ENCODE measurements around the gene OPTC.

Gene OPTC

DNA sequence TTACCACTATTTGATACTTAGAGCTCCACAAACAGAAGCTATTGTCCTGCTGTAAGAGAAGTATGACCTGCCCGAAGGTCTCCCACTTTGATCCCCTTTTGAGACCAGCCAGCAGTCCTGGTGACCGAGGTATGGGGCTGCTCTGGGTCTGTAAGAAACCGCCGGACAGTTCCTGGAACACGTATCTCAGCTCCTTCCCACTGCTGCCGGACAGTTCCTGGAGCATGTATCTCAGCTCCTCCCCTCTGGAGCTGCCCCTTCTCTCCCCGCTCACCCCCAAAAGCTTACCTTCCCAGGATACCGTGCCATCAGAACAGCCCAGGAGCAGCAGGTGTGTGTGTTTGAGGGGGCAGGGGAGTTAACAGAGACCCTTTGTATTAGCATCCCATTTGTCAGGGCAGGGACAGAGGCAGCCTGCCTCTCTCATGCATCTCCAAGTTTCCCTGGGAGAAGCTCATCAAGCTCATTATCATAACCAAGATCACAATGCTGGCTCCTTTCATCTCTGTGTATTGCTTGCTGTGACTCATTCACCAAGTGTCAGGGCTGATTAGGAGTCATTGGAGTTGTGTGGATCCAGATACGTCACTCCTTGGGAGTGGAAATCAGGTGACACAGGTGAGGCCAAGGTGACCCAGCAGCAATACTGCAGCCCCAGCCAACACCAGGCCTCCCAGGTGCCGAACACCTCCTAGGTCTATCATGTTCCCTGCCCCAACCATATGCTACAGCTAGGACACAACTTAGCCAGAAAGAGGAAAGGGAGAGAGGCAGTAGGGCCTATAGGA is 25.3 kb downstream of the OPTC start:
- DNase-seq: no peak

DNA sequence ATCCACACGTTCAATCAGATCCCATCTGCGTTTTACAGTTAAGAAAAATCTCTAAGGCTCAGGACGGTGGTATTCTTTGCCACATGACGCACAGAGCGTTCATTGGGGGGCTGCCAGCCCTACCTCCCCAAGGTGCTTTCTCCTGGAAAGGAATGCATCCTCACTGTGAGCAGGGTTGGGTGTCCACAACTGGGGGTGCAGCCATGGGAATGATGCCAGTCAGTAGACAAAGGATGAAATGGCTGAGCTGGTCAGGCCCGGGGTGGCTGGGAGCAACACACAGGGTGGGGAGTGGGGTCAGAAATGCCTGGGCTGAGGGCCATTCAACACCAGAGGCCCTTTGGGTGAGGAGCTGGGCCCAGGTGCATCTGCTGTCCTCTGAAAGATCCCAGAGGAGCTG is 25.9 kb downstream of the OPTC start:
- DNase-seq: no peak

DNA sequence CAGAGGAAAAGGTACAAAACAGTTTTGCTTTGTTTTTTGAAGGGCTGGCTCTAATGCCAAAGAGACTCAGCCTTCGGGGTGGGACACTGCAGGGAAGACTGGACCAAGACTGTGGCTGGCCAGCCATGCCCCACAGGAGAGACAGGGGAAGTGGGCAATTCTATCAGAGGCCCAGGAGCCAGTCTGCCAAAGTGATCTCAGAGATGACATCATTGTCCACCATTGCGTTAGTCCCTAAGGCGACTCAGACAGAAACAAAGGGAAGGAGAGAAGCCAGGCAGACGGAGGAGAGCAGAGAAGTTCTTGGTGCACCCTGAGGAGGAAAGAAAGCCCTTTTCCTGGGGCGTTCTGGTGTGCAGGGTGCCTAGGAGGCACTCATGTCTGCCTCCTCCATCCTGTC is 26.4 kb downstream of the OPTC start:
- DNase-seq: no peak

DNA sequence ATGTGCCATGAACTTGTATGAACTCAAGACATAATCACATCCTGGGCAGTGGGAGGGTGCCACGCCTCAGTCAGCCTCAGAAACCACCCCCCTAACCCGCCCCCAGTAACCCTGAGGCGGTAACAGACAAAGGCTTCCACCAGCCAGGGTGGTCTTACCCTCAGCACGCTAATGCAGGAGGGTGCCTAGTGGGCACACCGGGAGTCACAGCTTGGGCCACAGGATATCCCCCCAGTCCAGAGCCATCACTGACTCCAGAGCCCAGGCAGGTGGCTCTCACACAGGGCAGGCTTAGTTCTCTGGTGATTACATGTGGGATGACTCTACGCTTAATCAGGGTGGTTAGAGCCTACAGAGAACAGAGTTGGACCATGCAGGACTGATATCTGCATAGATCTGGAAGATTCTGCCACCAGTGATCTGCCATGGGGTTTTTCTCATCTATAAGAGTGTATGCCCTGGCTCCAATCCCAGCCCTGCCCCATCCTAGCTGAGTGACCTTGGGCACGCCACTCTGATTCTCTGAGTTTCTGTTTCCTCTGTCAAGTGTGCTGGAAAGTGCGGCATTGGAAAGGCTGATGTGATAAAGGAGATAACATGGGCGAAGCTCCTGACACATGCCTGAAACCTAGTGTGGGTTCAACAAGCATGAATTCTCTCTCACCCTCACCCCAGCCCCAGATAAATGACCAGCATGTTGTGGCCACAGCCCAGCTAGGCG is 27.3 kb downstream of the OPTC start:
- peak; percentile 11 for DNase-seq

- no peak for DNase-seq
Observed at GRCh38 chr1:203521812-203522211, 27.9 kb downstream of the OPTC start.

GRCh38 chr1:203522237-203522636 is 28.3 kb downstream of the OPTC start:
- DNase-seq: peak; percentile 80

DNA sequence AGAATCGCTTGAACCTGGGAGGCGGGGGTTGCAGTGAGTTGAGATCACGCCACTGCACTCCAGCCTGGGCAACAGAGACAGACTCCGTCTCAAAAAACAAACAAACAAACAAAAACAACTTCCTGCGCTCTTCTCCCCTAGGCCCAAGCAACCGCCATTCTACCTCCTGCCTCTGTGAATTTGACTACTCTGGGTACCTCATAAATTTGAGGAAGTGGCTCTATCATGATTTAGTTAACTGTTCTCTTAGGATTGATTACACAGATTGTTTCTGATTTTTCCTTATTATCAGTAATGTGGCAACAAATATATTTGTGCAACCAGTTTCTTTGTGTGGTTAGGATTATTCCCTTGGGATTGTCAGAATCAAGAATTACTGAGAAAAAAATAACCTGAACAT is 29.7 kb downstream of the OPTC start:
- DNase-seq: no peak

- no peak for DNase-seq
Observed at GRCh38 chr1:203524152-203524551, 30.2 kb downstream of the OPTC start.

DNA sequence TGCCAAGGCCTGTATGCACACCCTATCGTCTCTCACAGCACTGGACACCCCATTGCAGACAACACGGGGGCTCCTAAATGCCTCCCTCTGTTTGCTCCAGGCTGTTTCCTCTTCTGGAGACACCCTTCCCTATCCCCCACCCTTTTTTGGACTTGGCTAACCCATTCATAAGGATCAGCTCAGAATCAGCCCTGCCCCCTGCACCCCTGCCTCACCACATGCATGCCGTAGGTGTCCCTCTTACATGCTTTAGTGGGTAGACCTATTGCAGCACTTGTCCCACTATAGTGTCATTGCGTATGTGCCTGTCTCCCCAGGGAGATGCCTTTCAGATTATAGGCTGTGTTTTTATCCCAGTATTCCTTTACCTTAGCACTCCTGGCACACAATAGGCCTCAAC is 30.9 kb downstream of the OPTC start:
- DNase-seq: no peak

DNA sequence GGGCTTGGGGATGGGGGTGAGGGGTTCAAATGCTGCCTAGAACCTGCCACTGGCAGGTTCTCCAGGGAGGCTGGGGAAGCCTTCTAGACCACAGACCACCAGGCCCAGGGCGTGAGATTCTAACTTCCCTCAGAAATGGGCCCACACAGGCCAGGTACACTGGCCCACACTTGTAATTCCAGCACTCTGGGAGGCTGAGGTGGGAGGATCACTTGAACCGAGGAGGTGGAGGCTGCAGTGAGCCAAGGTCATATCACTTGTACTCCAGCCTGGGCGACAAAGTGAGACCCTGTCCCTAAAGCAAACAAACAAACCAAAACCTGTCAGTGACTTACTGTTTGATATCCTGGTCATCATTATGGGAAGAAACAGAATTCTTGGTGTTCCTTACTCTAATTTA is 31.7 kb downstream of the OPTC start:
- no peak for DNase-seq

GRCh38 chr1:203526130-203526529 is 32.2 kb downstream of the OPTC start:
- no peak for DNase-seq

GRCh38 chr1:203526572-203526971 is 32.6 kb downstream of the OPTC start:
- no peak for DNase-seq

GRCh38 chr1:203527013-203527412 is 33.1 kb downstream of the OPTC start:
- DNase-seq: no peak

DNA sequence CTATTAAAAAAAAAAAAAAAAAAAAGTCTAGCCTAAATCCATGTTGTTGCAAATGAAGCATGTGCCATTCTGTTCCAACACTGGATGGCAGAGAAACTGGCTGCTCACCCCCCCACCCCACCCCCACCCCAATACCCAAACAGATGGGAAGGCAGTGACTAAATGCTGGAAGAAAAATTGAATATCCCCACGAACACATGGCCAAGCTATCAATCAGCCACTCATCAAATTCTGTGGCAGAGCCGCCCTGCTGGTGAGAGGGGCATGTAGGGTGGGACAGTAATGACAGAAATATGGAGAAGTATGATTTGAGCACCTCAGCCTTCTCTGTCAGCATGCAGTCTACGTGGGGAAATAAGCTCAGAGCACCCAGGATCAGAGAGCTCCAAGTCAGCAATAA is 34.1 kb downstream of the OPTC start:
- DNase-seq: no peak

- no peak for DNase-seq
Observed at GRCh38 chr1:203528976-203529835, 35.3 kb downstream of the OPTC start.

DNA sequence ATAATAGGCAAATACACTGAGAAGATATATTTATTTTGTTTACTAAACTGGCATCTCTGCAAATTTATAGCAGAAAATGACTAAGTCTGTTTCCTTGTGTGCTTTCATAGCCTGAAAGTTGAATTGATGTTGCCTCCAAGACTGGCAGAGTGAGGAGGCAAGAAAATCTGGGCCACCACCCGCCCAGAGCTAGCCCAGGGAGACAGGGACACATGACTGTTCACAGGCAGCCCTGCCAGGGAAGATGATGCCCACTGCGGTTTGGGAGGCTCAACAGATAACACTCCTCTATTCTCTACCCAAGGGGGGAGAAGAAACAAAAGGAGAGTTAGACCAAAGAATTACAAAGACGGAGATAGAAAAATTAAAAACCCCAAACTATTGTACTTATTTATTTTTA is 37.1 kb downstream of the OPTC start:
- DNase-seq: no peak

DNA sequence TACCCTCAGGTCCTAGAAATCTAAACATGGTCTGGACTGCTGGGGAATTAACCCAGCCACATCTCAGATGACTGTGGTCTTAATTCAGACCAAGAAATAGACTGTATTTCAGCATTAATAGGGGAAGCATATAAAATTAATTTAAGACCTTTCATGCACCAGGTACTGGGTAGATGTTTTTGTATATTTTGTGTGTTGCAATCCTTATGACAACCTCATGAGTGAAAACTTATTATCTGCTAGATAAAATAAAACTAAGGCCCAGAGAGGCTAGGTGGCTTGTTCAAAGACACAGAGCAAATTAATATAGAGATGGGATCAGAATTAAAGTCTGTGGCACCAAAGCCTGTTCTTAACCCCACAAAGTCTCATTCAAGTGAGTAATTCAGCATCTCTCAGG is 40.1 kb downstream of the OPTC start:
- no peak for DNase-seq

DNA sequence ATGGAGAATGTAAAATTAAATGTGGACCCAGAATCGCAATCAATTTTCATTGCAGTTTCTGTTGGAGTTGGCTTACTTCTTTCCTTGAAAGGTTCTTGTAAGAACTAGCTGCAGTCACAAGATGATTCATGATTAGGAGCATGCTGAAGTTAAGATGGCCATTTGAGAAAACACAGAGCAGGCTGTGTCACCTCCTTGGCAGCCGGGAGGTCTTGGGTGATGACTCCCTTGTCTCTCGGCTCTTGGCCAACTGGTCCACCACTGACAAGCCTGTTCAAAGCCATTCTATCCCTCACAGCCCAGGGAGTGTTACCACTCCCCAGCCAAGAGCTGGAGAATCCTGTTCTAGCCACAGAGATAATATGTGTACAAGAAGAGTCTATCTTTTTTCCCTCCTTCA is 40.6 kb downstream of the OPTC start:
- no peak for DNase-seq

DNA sequence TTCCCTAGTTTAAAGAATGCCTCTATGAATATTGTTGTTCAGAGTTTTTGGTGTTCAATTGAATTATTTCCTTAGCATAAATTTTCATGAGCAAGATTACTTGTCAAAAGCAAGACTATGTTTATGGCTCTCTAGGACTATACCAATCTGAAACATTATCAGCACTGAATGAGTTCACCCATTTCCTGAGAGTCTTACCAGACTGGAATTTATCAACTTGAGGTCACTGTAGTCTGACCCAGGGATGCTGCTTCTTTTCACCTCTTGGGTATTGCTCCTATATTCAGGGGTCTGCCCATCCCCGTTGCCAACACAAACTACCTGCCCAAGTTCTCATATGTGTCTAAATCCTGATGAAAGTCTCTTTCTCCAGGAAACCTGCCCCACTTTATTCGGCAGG is 42.6 kb downstream of the OPTC start:
- DNase-seq: no peak

DNA sequence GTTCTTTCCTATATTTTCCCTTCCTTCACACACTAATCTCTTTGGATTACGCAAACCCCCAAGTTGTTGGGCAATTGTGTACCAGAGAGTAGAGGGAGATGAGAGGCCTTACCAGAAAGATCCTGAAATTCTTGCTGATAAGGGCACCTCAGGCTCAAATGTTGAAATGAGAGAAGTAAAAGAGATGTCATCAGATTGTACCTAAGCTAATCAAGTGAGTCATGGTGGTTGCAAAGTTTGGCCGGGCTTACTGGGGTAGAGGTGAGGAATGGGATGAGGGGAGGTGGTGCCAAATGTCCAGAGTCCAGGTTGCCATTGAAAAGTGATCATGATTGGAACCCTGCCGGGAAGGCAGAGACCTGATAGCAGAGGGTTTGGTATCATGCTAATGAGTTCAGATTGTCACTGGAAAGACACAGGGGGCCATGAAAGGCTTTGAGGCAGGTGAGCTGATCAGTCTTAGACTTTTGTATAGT is 43.1 kb downstream of the OPTC start:
- no peak for DNase-seq

- DNase-seq: no peak
Observed at GRCh38 chr1:203537806-203538464, 44.0 kb downstream of the OPTC start.

- no peak for DNase-seq
Observed at GRCh38 chr1:203538726-203539125, 44.8 kb downstream of the OPTC start.
